ENCODE results near the gene BANK1. TPM values are rescaled to one million over a fixed set of nuclear protein-coding genes. Genes with fewer than 3 reads are reported as not detected.

Gene BANK1
- total RNA-seq, 1 experiment from 2014 or later, result not detected

DNA sequence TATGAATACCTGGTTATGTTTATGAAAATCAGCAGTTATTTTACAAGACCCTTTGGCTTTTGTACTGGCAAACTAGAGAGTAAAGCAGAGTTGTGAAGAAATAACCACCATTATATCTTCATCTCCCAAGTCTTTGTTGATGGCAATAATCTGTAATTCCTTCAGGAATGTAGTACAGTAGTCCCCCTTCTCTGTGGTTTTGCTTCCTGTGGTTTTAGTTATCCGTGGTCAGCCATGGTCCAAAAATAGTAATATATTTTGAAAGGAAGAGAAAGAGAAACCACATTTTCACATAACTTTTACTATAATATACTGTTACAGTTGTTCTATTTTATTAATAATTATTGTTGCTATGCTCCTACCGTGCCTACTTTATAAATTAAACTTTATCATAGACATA, 27.8 kb downstream of the BANK1 start:
- DNase-seq (ENCODE audit: low read depth), result peak; percentile 1

DNA sequence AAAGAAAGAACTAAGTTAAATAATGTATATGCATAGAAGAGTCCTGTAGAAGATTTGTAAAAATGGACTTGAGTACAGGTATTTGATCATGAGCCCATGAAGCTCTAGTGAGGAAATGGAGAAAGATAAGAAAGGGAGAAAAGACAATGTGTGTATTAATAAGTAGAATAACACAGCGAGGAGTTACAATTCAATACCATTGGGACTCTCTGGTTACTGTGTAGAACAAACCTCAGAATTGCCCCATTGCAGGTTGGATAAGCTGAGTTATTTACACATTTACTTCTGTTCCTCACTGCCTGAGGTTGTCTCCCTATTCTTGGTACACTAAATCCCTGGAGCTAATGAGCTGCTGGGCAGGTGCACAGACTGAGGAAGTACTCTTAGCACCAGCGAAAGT, 33.3 kb downstream of the BANK1 start:
- DNase-seq (ENCODE audit: low read depth), result no peak

DNA sequence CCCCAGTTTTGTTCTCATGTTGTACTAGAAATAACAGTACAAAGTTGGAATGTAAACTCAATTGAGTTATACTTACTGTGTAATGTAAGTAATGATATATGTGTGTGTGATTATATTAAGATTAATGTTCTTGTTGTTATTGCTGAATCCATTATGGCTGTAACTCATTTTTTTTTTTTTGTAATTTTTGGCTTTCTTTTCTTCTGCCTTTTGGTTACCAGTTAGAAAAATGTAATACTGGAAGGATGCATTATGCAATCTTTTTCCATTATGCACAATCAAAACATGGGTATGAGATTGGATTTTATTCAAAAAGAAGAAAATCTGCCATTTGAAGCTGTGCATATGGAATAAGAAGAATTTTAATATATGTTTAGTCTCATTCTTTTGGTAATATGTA, 34.0 kb downstream of the BANK1 start:
- no peak for DNase-seq (ENCODE audit: low read depth)

DNA sequence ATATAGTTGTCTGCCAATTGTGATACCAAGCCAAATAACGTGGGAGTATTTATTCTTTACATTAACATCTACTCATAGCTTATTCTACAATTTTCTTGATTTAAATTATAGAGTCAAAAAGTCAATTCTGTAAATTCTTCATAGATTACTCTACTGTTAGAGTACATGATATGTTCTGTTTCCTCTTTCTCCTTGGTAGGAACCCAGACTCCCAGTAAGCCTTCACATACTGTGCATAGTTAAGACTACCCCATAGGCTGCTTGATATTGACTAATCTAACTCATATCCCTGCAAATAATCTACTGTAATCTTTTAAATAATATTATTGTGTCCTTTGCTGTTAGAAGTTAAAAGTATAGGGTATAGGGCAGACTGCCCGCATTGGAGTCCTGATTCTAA, 35.4 kb downstream of the BANK1 start:
- no peak for DNase-seq (ENCODE audit: low read depth)

DNA sequence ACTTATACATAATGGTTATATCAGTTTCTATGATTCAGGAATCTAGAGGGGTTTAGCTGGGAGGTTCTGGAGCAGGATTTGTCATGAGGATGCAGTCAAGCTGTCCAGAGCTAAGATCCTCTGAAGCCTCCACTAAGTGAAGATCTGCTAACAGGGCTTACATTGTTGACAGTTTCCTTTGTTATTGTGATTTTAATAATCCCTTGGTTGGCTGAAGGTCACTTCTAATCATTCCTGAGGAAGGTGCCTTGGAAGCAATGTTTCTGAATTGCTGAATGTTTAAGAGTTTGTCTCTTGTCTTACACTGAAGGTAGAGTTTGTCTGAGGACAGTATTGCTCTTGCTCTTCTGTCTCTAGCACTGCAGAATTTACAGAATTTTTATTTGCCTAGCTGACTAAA, 41.3 kb downstream of the BANK1 start:
- DNase-seq (ENCODE audit: low read depth), result no peak

DNA sequence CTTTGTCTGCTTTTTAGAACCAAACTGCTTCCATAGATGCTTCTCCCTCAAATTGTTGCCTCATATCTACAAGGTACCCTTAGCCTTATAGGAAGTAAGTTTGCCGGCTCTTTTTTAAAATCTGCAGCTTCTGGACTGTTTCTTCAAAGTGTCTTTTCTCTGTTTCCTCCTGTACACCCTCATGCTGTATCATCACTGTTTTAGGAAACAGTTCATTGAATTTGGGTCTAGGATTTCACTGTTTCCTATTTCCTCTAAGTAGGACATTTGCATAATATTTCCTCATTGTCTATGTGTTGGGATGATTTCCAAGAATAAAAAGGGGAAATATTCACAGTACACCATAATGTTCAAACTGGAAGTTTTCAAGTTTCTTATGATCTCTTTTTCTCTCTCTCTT, 43.0 kb downstream of the BANK1 start:
- no peak for DNase-seq (ENCODE audit: low read depth)

DNA sequence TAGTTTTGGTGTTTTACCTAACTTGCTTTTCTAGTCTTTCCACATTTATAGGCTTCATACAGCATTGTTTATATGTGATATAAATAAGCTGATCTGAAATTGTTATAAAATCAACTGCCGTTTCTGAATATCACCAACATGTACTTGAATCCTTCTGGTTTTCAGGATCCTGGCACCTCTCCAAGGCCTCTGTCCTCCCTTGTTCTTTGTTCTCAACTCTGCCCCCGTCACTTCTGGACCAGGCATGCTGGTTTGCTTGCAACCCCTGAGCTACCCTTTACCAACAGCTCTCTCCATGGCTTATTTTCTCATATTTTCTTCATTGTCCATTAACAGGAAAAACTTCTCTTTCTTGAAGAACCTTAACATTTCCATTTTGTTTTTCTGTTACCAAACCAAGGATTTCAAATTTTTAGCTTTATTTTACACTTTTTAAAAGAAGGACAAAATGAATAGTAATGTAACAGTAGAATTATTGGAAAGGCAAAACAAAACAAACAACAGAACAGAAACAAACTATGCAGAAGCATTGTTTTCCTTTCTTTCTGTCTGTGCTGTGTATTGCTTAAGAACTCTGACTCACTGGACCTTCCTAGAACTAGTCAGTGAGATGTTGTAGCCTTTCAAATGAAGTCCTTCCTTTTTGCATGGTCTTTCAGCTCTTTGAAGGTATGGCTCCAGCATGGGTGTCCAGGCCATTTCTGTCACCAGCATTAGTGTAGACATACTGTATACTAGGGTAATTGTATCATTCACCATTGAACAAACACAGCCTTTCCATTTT, 44.8 kb downstream of the BANK1 start:
- no peak for DNase-seq (ENCODE audit: low read depth)

DNA sequence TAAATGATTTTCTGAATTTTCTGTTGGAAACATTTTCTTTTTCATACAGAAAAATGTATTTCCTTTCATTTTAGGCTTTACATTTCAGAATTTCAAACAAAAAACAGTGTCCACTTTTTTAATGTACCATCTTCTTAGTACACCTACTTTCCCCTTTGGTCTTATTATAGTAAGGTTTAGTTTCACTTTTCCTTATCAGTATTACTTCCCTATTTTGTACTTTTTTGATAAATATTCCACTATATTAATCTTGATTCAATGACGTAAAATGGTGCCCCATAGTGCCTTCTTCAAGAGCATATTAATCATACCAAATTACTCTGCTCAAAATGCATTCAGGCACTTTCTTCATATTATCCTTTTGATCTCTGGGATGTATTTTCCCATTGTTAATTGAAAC, 52.5 kb downstream of the BANK1 start:
- no peak for DNase-seq (ENCODE audit: low read depth)

DNA sequence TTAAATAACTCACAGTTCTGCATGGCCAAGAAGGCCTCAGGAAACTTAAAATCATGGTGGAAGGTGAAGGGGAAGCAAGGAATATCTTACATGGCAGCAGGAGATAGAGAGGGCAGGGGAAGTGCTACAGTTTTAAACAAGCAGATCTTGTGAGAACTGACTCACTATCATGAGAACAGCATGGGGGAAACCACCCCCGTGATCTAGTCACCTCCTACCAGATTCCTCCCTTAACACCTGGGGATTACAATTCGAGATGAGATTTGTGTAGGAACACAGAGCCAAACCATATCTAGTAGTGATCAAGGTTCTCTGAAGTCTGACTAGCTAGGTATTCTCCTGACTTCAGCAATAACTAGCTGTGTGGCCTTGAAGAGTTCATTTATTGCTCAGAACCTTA, 56.0 kb downstream of the BANK1 start:
- no peak for DNase-seq (ENCODE audit: low read depth)

DNA sequence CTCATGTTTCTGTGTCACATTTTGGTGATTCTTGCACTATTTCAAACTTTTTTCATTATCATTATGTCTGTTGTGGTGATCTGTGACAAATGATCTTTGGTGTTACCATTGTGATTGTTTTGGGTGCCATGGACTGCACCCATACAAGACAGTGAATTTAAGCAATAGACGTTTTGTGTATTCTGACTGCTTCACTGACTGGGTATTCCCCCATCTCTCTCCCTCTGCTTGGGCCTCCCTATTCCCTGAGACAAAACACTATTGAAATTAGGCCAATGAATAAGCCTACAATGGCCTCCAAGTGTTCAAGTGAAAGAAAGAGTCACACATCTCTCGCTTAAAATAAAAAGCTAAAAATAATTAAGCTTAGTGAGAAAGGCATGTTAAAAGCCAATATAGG, 60.2 kb downstream of the BANK1 start:
- DNase-seq (ENCODE audit: low read depth), result no peak

DNA sequence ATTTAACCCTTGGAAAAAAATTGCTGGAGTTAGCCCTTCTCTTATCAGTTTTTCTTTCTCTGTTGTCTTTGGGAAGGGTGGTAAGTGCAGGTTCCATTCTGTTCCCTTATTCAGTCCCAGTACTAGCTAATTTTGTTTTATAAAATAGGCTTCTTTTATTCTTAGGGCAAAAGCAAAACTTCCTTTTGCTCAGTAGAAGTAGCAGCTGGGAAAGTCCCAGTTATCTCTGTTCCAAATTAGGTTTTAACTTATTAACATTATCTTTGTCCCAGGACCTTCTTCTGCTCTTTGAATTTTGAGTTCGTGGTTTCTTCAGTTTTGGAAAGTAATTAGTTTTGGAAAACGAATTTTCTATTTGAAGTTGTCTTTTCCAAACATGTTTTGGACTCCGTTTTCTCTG, 61.1 kb downstream of the BANK1 start:
- DNase-seq (ENCODE audit: low read depth), result no peak

DNA sequence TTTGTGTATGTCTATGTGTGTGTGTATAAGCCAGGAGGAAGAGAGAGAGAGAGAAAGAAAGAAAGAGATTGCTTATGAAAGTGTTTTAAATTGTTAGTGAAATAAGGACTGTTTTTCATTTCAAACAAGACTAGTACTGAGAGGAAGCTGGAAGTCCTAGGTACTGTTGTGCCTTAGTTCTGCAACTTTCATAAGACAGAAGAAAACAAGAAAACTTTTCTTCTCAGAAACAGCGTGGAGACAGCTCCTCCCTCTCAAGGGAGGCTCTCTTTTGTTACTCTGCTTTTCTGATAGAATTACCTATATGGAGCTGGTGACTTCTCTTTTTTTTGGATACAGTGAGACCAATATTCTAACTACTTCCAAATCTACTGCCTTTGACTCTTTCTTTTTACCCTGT, 62.5 kb downstream of the BANK1 start:
- DNase-seq (ENCODE audit: low read depth), result no peak

DNA sequence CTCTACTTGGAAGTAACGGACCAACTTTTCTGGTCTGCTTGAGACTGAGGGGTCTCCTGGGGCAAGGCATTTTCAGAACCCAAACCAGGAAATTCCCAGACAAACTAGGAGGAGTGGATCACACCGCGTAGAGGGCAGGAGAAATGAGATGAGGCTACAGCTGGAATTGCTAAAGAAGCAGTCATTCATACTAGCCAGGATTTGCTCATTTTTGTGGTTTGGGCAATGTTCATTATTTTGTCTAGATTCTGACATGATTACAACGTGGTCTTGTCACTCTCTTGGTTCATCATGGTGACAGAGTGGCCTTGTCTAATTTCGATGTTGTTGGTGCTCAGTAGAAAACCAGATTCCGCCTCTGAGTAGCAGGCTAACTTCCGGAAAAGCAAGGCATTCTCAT, 63.2 kb downstream of the BANK1 start:
- DNase-seq (ENCODE audit: low read depth), result no peak

DNA sequence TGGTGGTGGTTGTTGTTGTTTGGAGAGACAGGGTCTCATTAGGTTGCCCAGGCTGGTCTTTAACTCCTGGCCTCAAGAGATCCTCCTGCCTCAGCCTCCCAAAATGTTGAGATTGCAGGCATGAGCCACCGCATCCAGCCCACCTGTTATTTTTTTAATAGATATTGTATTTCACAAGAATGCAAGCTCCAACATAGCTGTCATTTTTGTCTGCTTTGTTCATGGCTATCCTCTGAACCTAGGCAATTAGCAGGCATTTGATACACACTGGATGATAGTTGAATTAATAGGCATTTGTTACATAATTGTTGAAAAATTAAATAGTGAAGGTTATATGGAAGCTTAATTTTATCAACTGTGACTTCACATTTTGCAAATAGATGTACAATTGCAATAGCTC, 64.7 kb downstream of the BANK1 start:
- no peak for DNase-seq (ENCODE audit: low read depth)

DNA sequence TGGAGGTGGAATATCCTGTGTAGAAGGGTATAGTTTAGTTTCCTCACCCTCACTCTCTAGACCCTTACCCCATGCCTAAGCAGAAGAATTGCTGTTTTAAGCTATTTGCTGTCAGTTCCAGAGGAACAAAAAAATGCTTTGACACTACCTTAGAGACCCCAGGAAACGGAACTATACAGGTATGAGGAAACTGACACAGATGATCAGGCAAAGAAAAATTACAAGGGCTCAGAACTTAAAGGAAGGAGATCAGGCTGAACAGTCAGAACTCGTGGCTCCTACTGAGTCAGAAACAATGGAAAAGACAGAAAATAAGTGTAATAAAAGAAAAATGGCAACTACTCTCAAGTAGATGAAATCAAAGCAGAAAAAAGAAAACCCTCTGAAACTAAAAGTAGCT, 65.6 kb downstream of the BANK1 start:
- DNase-seq (ENCODE audit: low read depth), result no peak

DNA sequence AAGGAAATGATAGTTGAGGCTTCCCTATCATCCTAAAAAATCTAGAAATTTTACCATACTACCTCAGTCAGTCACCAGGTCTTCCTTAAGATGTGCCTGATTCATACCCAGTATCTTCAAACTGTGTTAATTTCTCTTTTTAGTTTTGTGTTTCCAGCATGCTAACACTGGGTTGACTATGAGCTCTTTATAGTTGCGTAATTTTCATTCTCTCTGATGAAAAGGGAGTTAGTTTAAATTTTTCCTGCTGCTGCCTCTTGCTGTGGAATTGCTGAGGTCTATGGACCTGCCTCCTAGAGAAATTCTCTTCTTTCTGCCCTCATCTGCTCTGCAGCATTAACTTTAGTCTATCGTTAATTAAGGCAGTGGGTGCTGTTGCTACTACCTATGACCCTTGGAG, 66.6 kb downstream of the BANK1 start:
- no peak for DNase-seq (ENCODE audit: low read depth)

DNA sequence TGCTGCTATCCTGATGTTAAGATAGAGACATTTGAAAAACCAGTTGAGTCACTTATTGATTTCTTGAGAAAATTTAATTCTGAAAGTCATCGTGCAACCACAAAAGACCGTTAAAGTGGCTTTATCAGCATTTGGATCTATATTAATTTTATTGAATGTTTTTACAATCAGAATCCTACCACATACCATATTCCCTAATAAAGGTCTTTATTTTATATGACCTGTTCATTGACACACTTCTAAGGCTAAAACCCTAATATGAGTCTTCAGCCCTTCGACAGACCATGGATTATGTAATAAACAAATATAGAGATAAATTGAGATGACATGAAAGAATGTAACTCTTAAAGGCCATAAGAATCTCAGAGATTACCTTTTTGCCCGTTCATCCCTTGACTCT, 68.1 kb downstream of the BANK1 start:
- no peak for DNase-seq (ENCODE audit: low read depth)

DNA sequence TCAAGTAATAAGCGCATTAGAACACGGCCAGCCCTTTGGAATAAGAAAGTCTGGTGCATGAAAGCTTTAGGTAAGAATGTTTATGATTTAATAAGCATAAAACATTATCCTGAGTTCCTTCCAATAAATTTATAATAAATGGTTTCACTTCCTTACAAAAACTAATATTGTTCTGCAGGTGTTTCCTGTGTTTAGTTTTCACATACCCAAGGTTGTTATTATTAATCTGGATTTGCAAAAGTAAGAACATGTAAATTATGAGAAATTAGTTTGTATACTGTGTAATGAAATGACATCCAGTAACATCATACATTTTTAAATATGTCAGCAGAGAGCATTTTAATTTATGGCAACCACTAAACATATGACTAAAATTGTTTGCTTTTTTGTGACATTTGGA, 72.1 kb downstream of the BANK1 start:
- no peak for DNase-seq (ENCODE audit: low read depth)

DNA sequence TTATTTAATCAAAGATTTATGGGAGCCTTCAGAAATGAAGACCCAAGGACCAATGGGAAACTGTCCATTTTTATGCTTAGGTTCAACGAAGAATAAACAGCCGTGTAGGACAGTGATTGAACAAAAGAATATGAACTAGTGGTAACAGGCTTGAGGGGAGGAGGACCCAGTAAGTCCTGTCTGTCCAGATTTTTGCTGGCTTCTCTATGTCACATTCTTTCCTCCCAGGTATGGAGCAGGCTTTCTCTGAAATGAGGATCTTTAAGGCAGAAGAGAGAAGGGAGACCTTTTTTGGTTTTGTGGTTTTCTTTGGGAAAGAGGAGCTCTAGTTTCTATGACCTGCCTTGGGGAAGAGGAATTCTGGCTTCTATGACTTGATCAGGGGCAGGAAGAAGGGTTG, 74.1 kb downstream of the BANK1 start:
- DNase-seq (ENCODE audit: low read depth), result no peak

DNA sequence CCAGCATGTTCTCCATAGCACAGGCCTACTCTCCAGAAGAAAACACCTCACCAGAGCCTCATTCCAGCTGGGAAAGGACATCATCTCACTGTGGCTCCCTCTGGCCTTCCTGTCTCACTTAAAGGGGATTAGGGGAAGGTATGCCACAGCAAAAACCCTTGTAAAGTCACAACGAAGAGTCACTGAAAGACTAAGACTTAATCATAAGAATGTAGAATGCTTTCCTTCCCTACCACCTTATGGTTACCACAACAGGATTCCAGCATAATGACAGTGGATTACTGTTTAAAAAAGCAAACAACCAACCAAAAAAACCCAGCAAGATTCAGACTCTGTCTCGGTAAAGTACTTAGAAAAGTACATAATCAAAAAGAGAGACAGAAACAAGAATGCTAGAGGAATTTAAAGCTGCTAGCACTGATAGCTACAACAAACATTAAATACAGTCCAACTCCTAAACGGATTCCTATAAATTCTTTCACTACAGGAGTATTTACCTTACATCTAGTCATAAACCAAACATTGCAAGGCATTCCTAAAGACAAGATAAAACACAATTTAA, 75.1 kb downstream of the BANK1 start:
- no peak for DNase-seq (ENCODE audit: low read depth)

DNA sequence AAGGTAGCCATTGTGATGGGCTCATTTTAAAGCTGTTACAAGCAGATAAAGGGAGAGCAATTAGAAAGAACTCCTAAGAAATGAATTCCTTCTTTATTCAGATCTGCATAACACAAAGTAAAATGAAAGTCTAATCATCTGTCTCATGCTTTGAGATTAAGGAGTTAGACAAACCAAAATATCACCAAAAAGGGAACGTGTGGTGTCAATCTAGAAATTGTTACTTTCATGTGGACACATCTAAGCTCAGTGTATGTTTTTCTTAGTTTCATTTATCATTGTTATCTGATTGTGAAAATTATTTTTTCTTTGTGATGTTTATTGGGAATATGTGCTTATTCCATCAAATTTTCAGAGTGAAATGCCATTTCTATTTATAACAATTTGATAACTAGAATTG, 80.3 kb downstream of the BANK1 start:
- DNase-seq (ENCODE audit: low read depth), result no peak

DNA sequence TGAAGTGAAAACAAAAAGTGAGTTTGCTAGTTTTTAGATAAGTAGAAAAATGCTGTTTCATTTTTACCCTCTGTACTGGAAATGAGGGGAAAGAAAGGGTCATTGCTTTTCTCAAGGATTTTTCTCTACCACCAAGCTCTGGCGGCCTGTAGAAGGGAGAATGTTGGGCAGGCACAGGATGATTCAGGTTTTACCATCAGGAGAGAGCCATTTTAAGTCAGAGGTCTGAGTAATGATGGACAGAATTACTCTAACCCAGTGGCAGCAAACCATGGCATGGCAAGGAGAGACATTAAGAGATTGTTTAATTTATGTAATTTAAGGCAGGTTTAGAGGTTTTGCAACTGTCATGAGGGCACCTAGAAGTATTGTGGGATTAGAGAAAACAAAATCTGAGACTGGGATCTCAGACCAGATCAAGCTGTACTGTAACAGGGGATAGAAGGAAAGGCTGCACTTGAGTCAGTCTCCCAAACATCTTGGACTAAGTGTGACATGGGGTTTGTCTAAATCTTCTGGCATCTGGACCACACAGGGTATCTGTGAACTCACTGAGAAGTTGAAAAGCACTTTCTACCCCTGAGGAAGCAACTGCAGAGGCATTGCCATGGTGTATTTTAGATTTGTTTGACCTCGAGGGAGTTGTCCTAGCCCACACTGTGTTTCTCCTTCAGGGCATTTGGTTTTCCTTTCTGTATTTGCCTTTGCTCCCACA, 81.6 kb downstream of the BANK1 start:
- no peak for DNase-seq (ENCODE audit: low read depth)

DNA sequence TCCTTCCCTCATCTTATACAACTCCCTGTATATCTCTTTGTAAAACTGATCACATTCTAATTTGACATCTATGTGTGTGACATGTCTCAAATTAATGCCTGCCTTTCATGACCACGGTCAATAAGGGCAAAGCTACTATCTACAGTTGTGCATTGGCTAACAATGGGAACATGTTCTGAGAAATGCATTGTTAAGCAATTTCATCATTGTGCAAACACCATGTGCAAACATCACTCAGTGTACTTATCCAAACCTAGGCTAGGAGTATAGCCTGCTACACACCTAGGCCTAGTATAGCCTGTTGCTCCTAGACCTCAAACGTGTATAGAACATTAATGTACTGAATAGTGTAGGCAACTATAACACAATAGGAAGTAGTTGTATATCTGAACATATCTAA, 95.0 kb downstream of the BANK1 start:
- DNase-seq (ENCODE audit: low read depth), result no peak
